ENCODE data around the gene OR2AP1. TPM values are rescaled to one million over a fixed set of nuclear protein-coding genes. Genes with fewer than 3 reads are reported as not detected.

The OR2AP1 gene
- total RNA-seq, 1 experiment from 2014 or later, result not detected

GRCh38 chr12:55619354-55620138, 47.3 kb downstream of the OR2AP1 start:
- Histone ChIP-seq H2BK20ac (ENCODE audit: low read depth, low read length, poor library complexity, severe bottlenecking) (no peak overlapping the region), H3K27ac (ENCODE audit: insufficient read length, low read depth, low read length) (no peak overlapping the region), H4K5ac (ENCODE audit: insufficient read length, low read depth, low read length) (no peak overlapping the region), H3K9me3 (ENCODE audit: control insufficient read depth, low read depth, low read length) (peaks cover 23% of the 10 kb centered on the region), H2AK5ac (ENCODE audit: insufficient read length, low read length) (no peak overlapping the region), H2AFZ (ENCODE audit: low read length) (no peak overlapping the region), H3K18ac (ENCODE audit: insufficient read length, low read depth, low read length) (no peak overlapping the region), H3K27me3 (ENCODE audit: insufficient read depth, low read length) (no peaks in the 10 kb centered on the region), H2BK15ac (ENCODE audit: low read depth, low read length) (no peak overlapping the region), H2BK12ac (ENCODE audit: insufficient read length, low read depth, low read length) (no peak overlapping the region), H4K91ac (ENCODE audit: insufficient read length, low read depth, low read length) (no peak overlapping the region), H3K4ac (ENCODE audit: low read depth, low read length) (no peak overlapping the region), H3K14ac (ENCODE audit: insufficient read depth, low read length) (no peak overlapping the region), H3K23me2 (ENCODE audit: insufficient read length, low read depth, low read length, poor library complexity, severe bottlenecking) (no peaks in the 10 kb centered on the region), H3K23ac (ENCODE audit: insufficient read length, low read depth, low read length) (no peak overlapping the region), H2BK120ac (ENCODE audit: low read depth, low read length, poor library complexity, severe bottlenecking) (no peak overlapping the region), H3K79me1 (ENCODE audit: insufficient read depth, low read depth, low read length, poor library complexity, severe bottlenecking) (no peaks in the 10 kb centered on the region), H3K9ac (ENCODE audit: extremely low read depth, insufficient read length, low read length) (no peak overlapping the region), H3K4me2 (ENCODE audit: insufficient read depth, insufficient read length, low read length) (no peak overlapping the region), H2BK5ac (ENCODE audit: insufficient read length, low read length) (no peak overlapping the region), H3K56ac (ENCODE audit: insufficient read length, low read depth, low read length) (no peak overlapping the region), H4K8ac (replicated peaks; ENCODE audit: insufficient read length, low read depth, low read length) (no peak overlapping the region), H3T11ph (ENCODE audit: low read length) (no peak overlapping the region), H4K20me1 (ENCODE audit: control insufficient read depth, insufficient read depth, insufficient read length) (no peaks in the 10 kb centered on the region), H3K4me1 (ENCODE audit: insufficient read depth, low read length) (no peaks in the 10 kb centered on the region), H3K79me2 (ENCODE audit: insufficient read depth, low read length) (no peaks in the 10 kb centered on the region)
- H3K4me1 Mint-ChIP-seq, result peaks cover 5% of the 10 kb centered on the region in 2 experiments
- H3K27me3 Mint-ChIP-seq (ENCODE audit: low read depth), result peaks cover 2% of the 10 kb centered on the region
- no peak overlapping the region; a peak in 1 of 7 replicates for H3K27ac Mint-ChIP-seq
- WGBS (ENCODE audit: extremely low coverage, insufficient read length, low lambda C conversion rate), result no CpG with 5 or more reads among the region's 6 CpGs
- H3K9me3 Mint-ChIP-seq, result peaks cover 34% of the 10 kb centered on the region in 2 experiments
- H3K36me3 Mint-ChIP-seq (ENCODE audit: insufficient read depth in 1 of 3, low read depth in 3 of 3), result peaks cover 16 to 30% (median 18%) of the 10 kb centered on the region in 3 experiments
- TF ChIP-seq, protein P1, sequence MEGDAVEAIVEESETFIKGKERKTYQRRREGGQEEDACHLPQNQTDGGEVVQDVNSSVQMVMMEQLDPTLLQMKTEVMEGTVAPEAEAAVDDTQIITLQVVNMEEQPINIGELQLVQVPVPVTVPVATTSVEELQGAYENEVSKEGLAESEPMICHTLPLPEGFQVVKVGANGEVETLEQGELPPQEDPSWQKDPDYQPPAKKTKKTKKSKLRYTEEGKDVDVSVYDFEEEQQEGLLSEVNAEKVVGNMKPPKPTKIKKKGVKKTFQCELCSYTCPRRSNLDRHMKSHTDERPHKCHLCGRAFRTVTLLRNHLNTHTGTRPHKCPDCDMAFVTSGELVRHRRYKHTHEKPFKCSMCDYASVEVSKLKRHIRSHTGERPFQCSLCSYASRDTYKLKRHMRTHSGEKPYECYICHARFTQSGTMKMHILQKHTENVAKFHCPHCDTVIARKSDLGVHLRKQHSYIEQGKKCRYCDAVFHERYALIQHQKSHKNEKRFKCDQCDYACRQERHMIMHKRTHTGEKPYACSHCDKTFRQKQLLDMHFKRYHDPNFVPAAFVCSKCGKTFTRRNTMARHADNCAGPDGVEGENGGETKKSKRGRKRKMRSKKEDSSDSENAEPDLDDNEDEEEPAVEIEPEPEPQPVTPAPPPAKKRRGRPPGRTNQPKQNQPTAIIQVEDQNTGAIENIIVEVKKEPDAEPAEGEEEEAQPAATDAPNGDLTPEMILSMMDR (conservative IDR thresholded peaks at IDR 0.05), result peak; percentile 95
- peak; percentile 65 for DNase-seq
- H3K4me3 Mint-ChIP-seq, result no peak overlapping the region
